ENCODE data around the gene FCER2.

The FCER2 gene

GRCh38 chr19:7670150-7670783, 31.7 kb downstream of the FCER2 start:
- no peaks in the 10 kb centered on the region for H3K36me3 ChIP-seq (ENCODE audit: control insufficient read depth in 1 of 2, insufficient read depth in 2 of 2, low read length in 2 of 2)
- no peaks in the 10 kb centered on the region for H3K9me3 ChIP-seq (ENCODE audit: control insufficient read depth in 1 of 2, low read length in 2 of 2)
- H3K4me1 ChIP-seq (ENCODE audit: control insufficient read depth in 1 of 2, insufficient read depth in 2 of 2, low read length in 2 of 2), result no peaks in the 10 kb centered on the region
- no peaks in the 10 kb centered on the region for H3K27me3 ChIP-seq (ENCODE audit: low read depth, low read length)
- no peak overlapping the region for H3K27ac ChIP-seq (ENCODE audit: low read length)
- H3K4me3 ChIP-seq (ENCODE audit: low read depth in 1 of 2, low read length in 2 of 2), result no peak overlapping the region

GRCh38 chr19:7669641-7670040, 32.3 kb downstream of the FCER2 start:
- no peak overlapping the region for H3K4me3 ChIP-seq (ENCODE audit: low read depth in 1 of 2, low read length in 2 of 2)
- H3K36me3 ChIP-seq (ENCODE audit: control insufficient read depth in 1 of 2, insufficient read depth in 2 of 2, low read length in 2 of 2), result no peaks in the 10 kb centered on the region
- no peak overlapping the region for H3K27ac ChIP-seq (ENCODE audit: low read length)

DNA sequence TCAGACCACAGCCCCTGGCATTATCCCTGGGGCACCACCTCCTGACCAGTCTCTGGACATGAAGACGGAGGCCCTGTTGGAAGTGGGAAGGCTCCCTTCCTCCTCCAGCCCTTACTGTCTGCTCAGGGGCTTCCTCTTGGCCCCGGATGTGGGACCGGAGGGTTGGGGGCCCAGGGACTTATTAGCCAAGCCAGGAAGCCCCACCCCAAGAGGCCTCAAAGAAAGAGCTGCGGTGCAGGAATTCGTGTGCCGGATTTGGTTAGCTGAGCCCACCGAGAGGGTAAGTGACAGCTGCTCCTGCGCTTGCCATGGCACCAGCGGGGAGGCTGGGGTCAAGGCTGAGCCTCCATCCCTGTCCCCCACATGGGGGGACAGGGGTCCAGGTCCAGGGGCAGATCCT, 33.1 kb downstream of the FCER2 start, which contains the start of gene RETN:
RETN (plus strand) TSS at position 208 of the 400 bp plus-strand sequence. CDS start 278 bp downstream, outside the sequence.
- Histone ChIP-seq H3K4me1 (ENCODE audit: control insufficient read depth in 1 of 2, insufficient read depth in 2 of 2, low read length in 2 of 2) (no peaks in the 10 kb centered on the region), H3K36me3 (ENCODE audit: control insufficient read depth in 1 of 2, insufficient read depth in 2 of 2, low read length in 2 of 2) (no peaks in the 10 kb centered on the region), H3K9me3 (ENCODE audit: control insufficient read depth in 1 of 2, low read length in 2 of 2) (no peaks in the 10 kb centered on the region), H3K27me3 (ENCODE audit: low read depth, low read length) (no peaks in the 10 kb centered on the region), H3K4me3 (ENCODE audit: low read depth in 1 of 2, low read length in 2 of 2) (no peak within 1 kb of the TSS), H3K27ac (ENCODE audit: low read length) (no peak within 1 kb of the TSS)

More at GRCh38 chr19:7669641-7670040, 32.3 kb downstream of the FCER2 start:
- no peaks in the 10 kb centered on the region for H3K27me3 ChIP-seq (ENCODE audit: low read depth, low read length)
- H3K9me3 ChIP-seq (ENCODE audit: control insufficient read depth in 1 of 2, low read length in 2 of 2), result no peaks in the 10 kb centered on the region
- H3K4me1 ChIP-seq (ENCODE audit: control insufficient read depth in 1 of 2, insufficient read depth in 2 of 2, low read length in 2 of 2), result no peaks in the 10 kb centered on the region

GRCh38 chr19:7665076-7665475, 36.9 kb downstream of the FCER2 start:
- H3K4me1 ChIP-seq (ENCODE audit: control insufficient read depth in 1 of 2, insufficient read depth in 2 of 2, low read length in 2 of 2), result no peaks in the 10 kb centered on the region
- H3K9me3 ChIP-seq (ENCODE audit: control insufficient read depth in 1 of 2, low read length in 2 of 2), result no peaks in the 10 kb centered on the region
- no peaks in the 10 kb centered on the region for H3K27me3 ChIP-seq (ENCODE audit: low read depth, low read length)
- no peaks in the 10 kb centered on the region for H3K36me3 ChIP-seq (ENCODE audit: control insufficient read depth in 1 of 2, insufficient read depth in 2 of 2, low read length in 2 of 2)
- H3K4me3 ChIP-seq (ENCODE audit: low read depth in 1 of 2, low read length in 2 of 2), result no peak overlapping the region
- no peak overlapping the region for H3K27ac ChIP-seq (ENCODE audit: low read length)

GRCh38 chr19:7663706-7664105, 38.2 kb downstream of the FCER2 start:
- H3K9me3 ChIP-seq (ENCODE audit: control insufficient read depth in 1 of 2, low read length in 2 of 2), result no peaks in the 10 kb centered on the region
- no peaks in the 10 kb centered on the region for H3K27me3 ChIP-seq (ENCODE audit: low read depth, low read length)
- H3K4me3 ChIP-seq (ENCODE audit: low read depth in 1 of 2, low read length in 2 of 2), result no peak overlapping the region
- no peaks in the 10 kb centered on the region for H3K4me1 ChIP-seq (ENCODE audit: control insufficient read depth in 1 of 2, insufficient read depth in 2 of 2, low read length in 2 of 2)
- H3K27ac ChIP-seq (ENCODE audit: low read length), result no peak overlapping the region
- H3K36me3 ChIP-seq (ENCODE audit: control insufficient read depth in 1 of 2, insufficient read depth in 2 of 2, low read length in 2 of 2), result no peaks in the 10 kb centered on the region

DNA sequence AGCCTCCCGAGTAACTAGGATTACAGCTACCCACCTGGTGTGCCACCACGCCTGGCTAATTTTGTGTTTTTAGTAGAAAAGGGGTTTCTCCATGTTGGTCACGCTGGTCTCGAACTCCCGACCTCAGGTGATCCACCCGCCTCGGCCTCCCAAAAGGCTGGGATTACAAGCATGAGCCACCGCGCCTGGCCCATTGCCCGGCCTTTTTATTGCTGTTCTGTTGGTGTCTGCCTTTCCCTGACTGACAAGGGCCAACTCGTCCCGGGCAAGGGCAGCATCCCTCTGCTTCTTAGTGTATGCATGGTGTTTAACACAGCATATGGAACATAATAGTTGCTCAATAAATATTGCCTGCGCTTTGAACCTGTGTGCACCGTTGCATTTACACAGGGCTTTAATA, 39.3 kb downstream of the FCER2 start:
- Histone ChIP-seq H3K4me3 (ENCODE audit: low read depth in 1 of 2, low read length in 2 of 2) (no peak overlapping the region), H3K4me1 (ENCODE audit: control insufficient read depth in 1 of 2, insufficient read depth in 2 of 2, low read length in 2 of 2) (no peaks in the 10 kb centered on the region)

DNA sequence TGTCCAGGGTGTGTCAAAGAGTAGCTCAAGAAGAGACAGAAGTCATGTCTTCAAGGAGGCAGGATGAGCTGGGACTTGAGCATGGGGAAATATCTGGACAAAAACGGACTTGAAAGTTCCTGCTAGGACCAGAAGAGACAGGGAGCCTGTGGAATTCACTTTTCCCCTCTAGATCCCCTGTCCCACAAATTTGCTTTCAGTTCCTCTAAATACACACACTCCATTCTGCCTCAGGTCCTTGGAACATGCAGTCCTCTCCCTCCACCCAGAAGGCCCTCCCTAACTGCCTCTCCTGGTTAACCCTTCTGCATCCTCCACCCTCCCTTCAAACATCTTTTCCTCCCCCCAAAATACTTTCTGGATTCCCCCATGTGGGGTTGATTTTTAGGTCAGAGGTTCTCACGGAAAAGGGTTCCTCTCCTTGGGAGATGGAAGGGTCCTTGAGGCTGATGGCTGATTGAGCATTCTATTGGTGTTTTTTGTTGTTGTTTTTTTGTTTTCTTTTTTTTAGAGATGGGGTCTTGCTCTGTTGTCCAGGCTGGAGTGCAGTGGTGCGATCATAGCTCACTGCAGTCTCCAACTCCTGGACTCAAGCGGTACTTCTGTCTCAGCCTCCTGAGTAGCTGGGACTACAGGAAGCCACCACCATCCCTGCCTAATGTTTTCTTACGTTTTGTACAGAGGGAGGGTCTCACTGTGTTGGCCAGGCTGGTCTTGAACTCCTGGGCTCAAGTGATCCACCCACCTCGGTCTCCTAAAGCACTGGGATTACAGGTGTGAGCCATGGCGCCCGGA, 40.0 kb downstream of the FCER2 start:
- H3K27ac ChIP-seq (ENCODE audit: low read length), result no peak overlapping the region
- no peaks in the 10 kb centered on the region for H3K36me3 ChIP-seq (ENCODE audit: control insufficient read depth in 1 of 2, insufficient read depth in 2 of 2, low read length in 2 of 2)
- H3K4me1 ChIP-seq (ENCODE audit: control insufficient read depth in 1 of 2, insufficient read depth in 2 of 2, low read length in 2 of 2), result no peaks in the 10 kb centered on the region
- H3K27me3 ChIP-seq (ENCODE audit: low read depth, low read length), result no peaks in the 10 kb centered on the region
- no peaks in the 10 kb centered on the region for H3K9me3 ChIP-seq (ENCODE audit: control insufficient read depth in 1 of 2, low read length in 2 of 2)
- no peak overlapping the region for H3K4me3 ChIP-seq (ENCODE audit: low read depth in 1 of 2, low read length in 2 of 2)

More for the DNA sequence above, 39.3 kb downstream of the FCER2 start:
- Histone ChIP-seq H3K27ac (ENCODE audit: low read length) (no peak overlapping the region), H3K27me3 (ENCODE audit: low read depth, low read length) (no peaks in the 10 kb centered on the region), H3K36me3 (ENCODE audit: control insufficient read depth in 1 of 2, insufficient read depth in 2 of 2, low read length in 2 of 2) (no peaks in the 10 kb centered on the region), H3K9me3 (ENCODE audit: control insufficient read depth in 1 of 2, low read length in 2 of 2) (no peaks in the 10 kb centered on the region)

- H3K9me3 ChIP-seq (ENCODE audit: control insufficient read depth in 1 of 2, low read length in 2 of 2), result no peaks in the 10 kb centered on the region
- no peak overlapping the region for H3K4me3 ChIP-seq (ENCODE audit: low read depth in 1 of 2, low read length in 2 of 2)
- no peaks in the 10 kb centered on the region for H3K27me3 ChIP-seq (ENCODE audit: low read depth, low read length)
- H3K36me3 ChIP-seq (ENCODE audit: control insufficient read depth in 1 of 2, insufficient read depth in 2 of 2, low read length in 2 of 2), result no peaks in the 10 kb centered on the region
- H3K27ac ChIP-seq (ENCODE audit: low read length), result no peak overlapping the region
- H3K4me1 ChIP-seq (ENCODE audit: control insufficient read depth in 1 of 2, insufficient read depth in 2 of 2, low read length in 2 of 2), result no peaks in the 10 kb centered on the region
These were observed 43.7 kb downstream of the FCER2 start for GRCh38 chr19:7658219-7658686.

DNA sequence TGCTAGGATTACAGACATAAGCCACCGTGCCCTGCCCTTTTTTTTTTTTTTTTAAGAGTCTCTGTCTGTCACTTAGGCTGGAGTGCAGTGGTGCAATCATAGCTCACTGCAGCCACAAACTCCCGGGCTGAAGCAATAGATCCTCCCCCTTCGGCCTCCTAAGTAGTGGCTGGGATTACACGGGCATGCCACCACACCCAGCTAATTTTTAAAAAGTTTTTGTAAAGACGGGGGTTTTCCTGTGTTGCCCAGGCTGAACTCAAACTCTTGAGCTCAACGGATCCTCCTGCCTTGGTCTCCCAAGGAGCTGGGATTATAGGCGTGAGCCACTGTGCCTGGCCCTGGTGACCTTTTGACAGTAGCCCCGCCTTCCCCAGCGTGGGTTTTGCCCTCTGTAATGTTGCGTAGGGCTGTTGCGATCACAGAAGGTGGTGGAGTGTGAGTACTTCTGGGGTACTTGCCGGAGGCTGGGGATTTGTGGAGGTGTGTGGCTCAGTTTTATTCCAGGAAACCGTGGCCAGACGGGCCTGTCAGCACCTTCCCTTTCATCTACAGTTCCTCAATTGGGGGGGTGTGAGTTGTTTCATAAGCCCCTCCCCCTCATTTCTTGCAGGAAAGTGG, 44.7 kb downstream of the FCER2 start:
- Histone ChIP-seq H3K27me3 (ENCODE audit: low read depth, low read length) (no peaks in the 10 kb centered on the region), H3K9me3 (ENCODE audit: control insufficient read depth in 1 of 2, low read length in 2 of 2) (no peaks in the 10 kb centered on the region), H3K4me3 (ENCODE audit: low read depth in 1 of 2, low read length in 2 of 2) (no peak overlapping the region), H3K27ac (ENCODE audit: low read length) (no peak overlapping the region), H3K36me3 (ENCODE audit: control insufficient read depth in 1 of 2, insufficient read depth in 2 of 2, low read length in 2 of 2) (no peaks in the 10 kb centered on the region), H3K4me1 (ENCODE audit: control insufficient read depth in 1 of 2, insufficient read depth in 2 of 2, low read length in 2 of 2) (no peaks in the 10 kb centered on the region)

DNA sequence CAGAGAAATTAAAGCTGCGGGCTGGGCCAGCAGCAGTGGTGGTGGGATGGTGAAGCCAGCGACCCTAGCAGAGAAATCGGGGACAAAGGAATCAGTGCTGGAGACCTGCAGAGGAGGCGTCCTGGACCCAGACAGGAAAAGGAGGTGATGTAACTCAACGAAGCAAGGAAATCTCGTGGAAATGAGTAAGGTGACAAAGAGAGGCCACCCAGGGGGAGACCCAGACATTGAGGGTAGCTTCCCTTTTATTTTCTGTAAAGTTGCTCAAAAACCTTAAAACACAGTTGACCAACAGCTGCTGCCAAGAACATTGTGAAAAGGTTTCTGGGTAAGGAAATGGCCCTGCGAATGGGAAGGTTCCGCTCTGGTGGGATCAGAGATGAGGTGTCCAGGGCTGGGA, 46.4 kb downstream of the FCER2 start:
- H3K27ac ChIP-seq (ENCODE audit: low read length), result no peak overlapping the region
- no peaks in the 10 kb centered on the region for H3K4me1 ChIP-seq (ENCODE audit: control insufficient read depth in 1 of 2, insufficient read depth in 2 of 2, low read length in 2 of 2)
- H3K27me3 ChIP-seq (ENCODE audit: low read depth, low read length), result no peaks in the 10 kb centered on the region
- H3K4me3 ChIP-seq (ENCODE audit: low read depth in 1 of 2, low read length in 2 of 2), result no peak overlapping the region
- H3K36me3 ChIP-seq (ENCODE audit: control insufficient read depth in 1 of 2, insufficient read depth in 2 of 2, low read length in 2 of 2), result no peaks in the 10 kb centered on the region
- H3K9me3 ChIP-seq (ENCODE audit: control insufficient read depth in 1 of 2, low read length in 2 of 2), result no peaks in the 10 kb centered on the region

DNA sequence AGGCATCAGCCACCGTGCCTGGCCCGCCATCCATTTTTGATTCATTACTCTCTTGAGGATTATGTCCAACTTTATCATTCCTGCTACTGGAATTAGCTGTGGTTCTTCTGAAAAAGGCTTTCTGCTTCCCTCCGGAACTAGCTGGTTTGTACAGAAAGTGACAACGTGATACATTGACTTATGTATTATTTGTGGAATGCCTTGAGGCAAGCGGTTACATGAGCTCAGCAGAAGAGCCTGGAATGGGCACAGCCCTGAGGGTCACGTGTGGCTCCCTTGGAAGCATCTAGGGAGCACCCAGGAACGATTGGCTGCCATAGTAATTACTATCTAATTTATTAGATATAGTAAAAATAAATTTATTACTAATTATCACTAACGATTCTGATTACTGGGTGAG, 47.5 kb downstream of the FCER2 start:
- no peak overlapping the region for H3K4me3 ChIP-seq (ENCODE audit: low read depth in 1 of 2, low read length in 2 of 2)
- no peaks in the 10 kb centered on the region for H3K36me3 ChIP-seq (ENCODE audit: control insufficient read depth in 1 of 2, insufficient read depth in 2 of 2, low read length in 2 of 2)
- H3K27me3 ChIP-seq (ENCODE audit: low read depth, low read length), result no peaks in the 10 kb centered on the region
- no peaks in the 10 kb centered on the region for H3K4me1 ChIP-seq (ENCODE audit: control insufficient read depth in 1 of 2, insufficient read depth in 2 of 2, low read length in 2 of 2)
- H3K27ac ChIP-seq (ENCODE audit: low read length), result no peak overlapping the region
- no peaks in the 10 kb centered on the region for H3K9me3 ChIP-seq (ENCODE audit: control insufficient read depth in 1 of 2, low read length in 2 of 2)

Measured in muscle layer of duodenum (tissue), 2 donors.